GM23338 (cell line): ENCODE results near the gene BAAT. TPM values are rescaled to one million over a fixed set of nuclear protein-coding genes. Genes with fewer than 3 reads are reported as not detected.
A peak's percentile ranks its signal among the peaks of the same experiment; 100 is the strongest.
"Not testable (repeated sequence)": the region's sequence is repeated elsewhere in the genome, so short reads cannot be mapped to it uniquely, and the experiment has no call there.

ENCODE experiments used
- ATAC-seq: fragments of 200-7000 bp; cut with Tn5 transposase; 3 replicates; pipeline ENCODE4 v1.9.1; 2020
- DNase-seq: peaks from one replicate; pipeline ENCODE4 v3.0.0-alpha.2; 2015; ENCODE audit warnings: low spot score
- H2AFZ ChIP-seq: fragments of 200-600 bp; sonication (generic); 2 replicates; pipeline ENCODE4 v1.8.0; 2016; ENCODE audit warnings: antibody characterized with exemption, mild to moderate bottlenecking, moderate library complexity
- H3F3A ChIP-seq: fragments of 200-600 bp; sonication (generic); replicated peaks from 2 replicates; pipeline ENCODE4 v1.8.0; 2017; ENCODE audit warnings: antibody characterized with exemption, mixed run types, low read depth
- H3K27ac ChIP-seq: fragments of 200-600 bp; sonication (generic); 2 replicates; pipeline ENCODE4 v1.6.1; 2016; ENCODE audit warnings: low read depth
- H3K27me3 ChIP-seq: fragments of 200-600 bp; sonication (generic); 2 replicates; pipeline ENCODE4 v1.8.0; 2016; ENCODE audit warnings: mild to moderate bottlenecking, mixed run types, moderate library complexity; ENCODE audit not compliant: insufficient read depth
- H3K36me3 ChIP-seq: fragments of 200-600 bp; sonication (generic); 2 replicates; pipeline ENCODE4 v1.8.0; 2016; ENCODE audit warnings: mild to moderate bottlenecking; ENCODE audit not compliant: insufficient read depth
- H3K4me1 ChIP-seq: fragments of 200-600 bp; sonication (generic); 2 replicates; pipeline ENCODE4 v1.8.0; 2016; ENCODE audit warnings: mild to moderate bottlenecking, moderate library complexity; ENCODE audit not compliant: insufficient read depth
- H3K4me2 ChIP-seq: fragments of 200-600 bp; sonication (generic); 2 replicates; pipeline ENCODE4 v1.7.1; 2017; ENCODE audit warnings: mixed run types
- H3K4me3 ChIP-seq: fragments of 200-600 bp; sonication (generic); 2 replicates; pipeline ENCODE4 v1.6.1; 2016; ENCODE audit warnings: mixed run types
- H3K79me2 ChIP-seq: fragments of 200-600 bp; sonication (generic); replicated peaks from 2 replicates; pipeline ENCODE4 v1.8.0; 2017; ENCODE audit warnings: mild to moderate bottlenecking; ENCODE audit not compliant: insufficient read depth
- H3K9me2 ChIP-seq: fragments of 200-600 bp; sonication (generic); 2 replicates; pipeline ENCODE4 v1.8.0; 2017; ENCODE audit not compliant: insufficient read depth
- H4K20me1 ChIP-seq: fragments of 200-600 bp; sonication (generic); replicated peaks from 2 replicates; pipeline ENCODE4 v1.8.0; 2017; ENCODE audit warnings: mild to moderate bottlenecking; ENCODE audit not compliant: insufficient read depth
- H3K27ac Mint-ChIP-seq: 2 replicates; pipeline ENCODE4 v1.8.0; 2020; ENCODE audit warnings: inconsistent platforms, mild to moderate bottlenecking, moderate library complexity, mixed read lengths
- H3K27me3 Mint-ChIP-seq: 3 replicates; pipeline ENCODE4 v1.8.0; 2022; ENCODE audit warnings: low read depth, mild to moderate bottlenecking, moderate library complexity, mixed read lengths, inconsistent platforms; ENCODE audit not compliant: insufficient read depth, poor library complexity
- H3K36me3 Mint-ChIP-seq: 3 replicates; pipeline ENCODE4 v1.8.0; 2021; ENCODE audit warnings: low read depth, mild to moderate bottlenecking, inconsistent platforms, moderate library complexity, mixed read lengths
- H3K4me1 Mint-ChIP-seq: 3 replicates; pipeline ENCODE4 v1.8.0; 2020; ENCODE audit warnings: mild to moderate bottlenecking, inconsistent platforms, mixed read lengths
- H3K4me3 Mint-ChIP-seq: 3 replicates; pipeline ENCODE4 v1.8.0; 2021; ENCODE audit warnings: moderate library complexity, mild to moderate bottlenecking, inconsistent platforms, mixed read lengths
- H3K9me3 Mint-ChIP-seq: 3 replicates; pipeline ENCODE4 v1.8.0; 2020; ENCODE audit warnings: moderate library complexity, mild to moderate bottlenecking, inconsistent platforms, mixed read lengths
- CREB1 ChIP-seq: fragments of 250-450 bp; sonication (Bioruptor Pico); IDR thresholded peaks from 2 replicates; pipeline ENCODE4 v1.5.0; 2020; ENCODE audit warnings: low read depth, mild to moderate bottlenecking, moderate library complexity
- CTCF ChIP-seq, 2 experiments: fragments of 200-600 bp in 1 of 2; sonication (generic) in 1 of 2; conservative IDR thresholded peaks; 2 replicates each; pipeline versions ENCODE4 v1.5.1 to v1.6.1; 2016 to 2017; ENCODE audit warnings: antibody characterized with exemption in 2 of 2, low read depth in 2 of 2, mild to moderate bottlenecking in 2 of 2, moderate library complexity in 1 of 2
- JUNB ChIP-seq: IDR thresholded peaks from one replicate; pipeline ENCODE4 v1.6.1; 2016; ENCODE audit warnings: antibody characterized with exemption; ENCODE audit not compliant: unreplicated experiment
- ZNF462 ChIP-seq: fragments of 250-450 bp; sonication (Bioruptor Pico); IDR thresholded peaks from 2 replicates; pipeline ENCODE4 v1.5.0; 2020; ENCODE audit warnings: mild to moderate bottlenecking, moderate library complexity
- polyA plus RNA-seq: library from polyadenylated mRNA; unstranded; fragments of >200 nt; fragmentation: Nextera tagmentation; extraction: Ambion mirVana; gene quantifications from 2 replicates; pipeline ENCODE4 v1.2.1, GENCODE V29; 2016
- total RNA-seq: library from RNA; depleted of rRNA; stranded (reverse); fragments of >200 nt; shearing (Covaris generic); gene quantifications from 2 replicates; pipeline ENCODE4 v1.2.3, GENCODE V29; 2014

The BAAT gene
- total and polyA plus RNA-seq, 2 experiments from 2014 or later: 0.08 to 0.14 TPM

GRCh38 chr9:101332362-101332761, 52.4 kb downstream of the BAAT start (continued):
- TF ChIP-seq CTCF (conservative IDR thresholded peaks at IDR 0.05; ENCODE audit: low read depth in 2 of 2): no peak
- no peak for TF ChIP-seq JUNB

- not testable (repeated sequence) for H3K9me2 ChIP-seq, DNase-seq, H3K9me3 Mint-ChIP-seq, H3K4me3 ChIP-seq, ATAC-seq, H3F3A ChIP-seq, H2AFZ ChIP-seq, H3K27me3 Mint-ChIP-seq, H3K27me3 ChIP-seq, H3K4me2 ChIP-seq, H3K4me1 ChIP-seq, H3K27ac Mint-ChIP-seq, H3K27ac ChIP-seq, H4K20me1 ChIP-seq, H3K79me2 ChIP-seq, H3K4me3 Mint-ChIP-seq, H3K36me3 Mint-ChIP-seq, H3K36me3 ChIP-seq
- peaks cover 19% of the 10 kb centered on the region for H3K4me1 Mint-ChIP-seq
Measured at GRCh38 chr9:101327422-101327909, 57.3 kb downstream of the BAAT start.

- Histone ChIP-seq H3K4me3 (no peak overlapping the region), H3K4me2 (peak overlapping the region; percentile 60), H3K27ac (peak overlapping the region; percentile 65; the same call in 1 of the 2 replicates), H3K27me3 (no peaks in the 10 kb centered on the region), H3K79me2 (no peaks in the 10 kb centered on the region), H3F3A (no peaks in the 10 kb centered on the region), H3K4me1 (peaks cover 10% of the 10 kb centered on the region; the same call in 1 of the 2 replicates), H2AFZ (peak overlapping the region; percentile 34; the same call in 1 of the 2 replicates), H3K36me3 (no peaks in the 10 kb centered on the region), H4K20me1 (no peaks in the 10 kb centered on the region), H3K9me2 (no peaks in the 10 kb centered on the region)
- peaks cover 7% of the 10 kb centered on the region; the same call in 2 of the 3 replicates for H3K36me3 Mint-ChIP-seq
- no peak overlapping the region for H3K4me3 Mint-ChIP-seq
- 0 out of 2 replicates have a peak overlapping the region, but pooled peaks have one; percentile 79 for H3K27ac Mint-ChIP-seq
- peaks cover 8% of the 10 kb centered on the region for H3K9me3 Mint-ChIP-seq
- ATAC-seq (peak; percentile 47; the same call in 2 of the 3 replicates), DNase-seq (no peak)
- TF ChIP-seq ZNF462 (CRISPR knock-in tag) (0 out of 2 replicates have a peak, but pooled peaks have one; percentile 14), CREB1 (CRISPR knock-in tag) (no peak)
- H3K4me1 Mint-ChIP-seq: peaks cover 19% of the 10 kb centered on the region
- H3K27me3 Mint-ChIP-seq: peaks cover 2% of the 10 kb centered on the region
Measured at GRCh38 chr9:101326501-101326900, 58.3 kb downstream of the BAAT start.
